ENCODE measurements around the gene ANGPTL8. TPM values are rescaled to one million over a fixed set of nuclear protein-coding genes. Genes with fewer than 3 reads are reported as not detected.

ANGPTL8 gene
- 1.5 TPM in 1 of 2 replicates, not detected in the other for total RNA-seq
- polyA plus RNA-seq, result 0.71 and 1.7 TPM in 2 replicates

DNA sequence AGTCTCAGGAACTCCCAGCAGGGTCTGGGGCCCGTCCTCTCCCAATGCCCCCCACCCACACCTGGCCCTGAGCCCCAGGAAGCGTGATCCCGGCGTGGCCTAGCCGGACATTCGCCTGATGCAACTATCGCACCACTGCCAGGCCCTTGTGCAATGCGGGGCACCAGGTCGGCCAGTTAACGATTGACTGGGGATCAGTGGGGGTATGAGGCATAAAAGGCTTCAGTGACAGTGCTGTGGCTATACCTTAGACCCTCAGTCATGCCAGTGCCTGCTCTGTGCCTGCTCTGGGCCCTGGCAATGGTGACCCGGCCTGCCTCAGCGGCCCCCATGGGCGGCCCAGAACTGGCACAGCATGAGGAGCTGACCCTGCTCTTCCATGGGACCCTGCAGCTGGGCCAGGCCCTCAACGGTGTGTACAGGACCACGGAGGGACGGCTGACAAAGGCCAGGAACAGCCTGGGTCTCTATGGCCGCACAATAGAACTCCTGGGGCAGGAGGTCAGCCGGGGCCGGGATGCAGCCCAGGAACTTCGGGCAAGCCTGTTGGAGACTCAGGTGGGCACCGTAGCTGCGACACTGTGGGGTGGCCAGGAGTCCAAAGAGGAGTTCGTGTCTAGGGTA lies at the start of gene ANGPTL8:
ANGPTL8 (plus strand) TSS at position 243 of the 624 bp plus-strand sequence; CDS start at position 262, 19 bp downstream.
- Histone ChIP-seq H3K36me3 (no peaks in the 10 kb centered on the region), H3K27me3 (no peaks in the 10 kb centered on the region), H3K4me1 (ENCODE audit: low read depth) (no peaks in the 10 kb centered on the region), H3K27ac (no peak within 1 kb of the TSS), H3K9me3 (ENCODE audit: low read depth) (no peaks in the 10 kb centered on the region), H3K4me3 (no peak within 1 kb of the TSS)
- TF ChIP-seq, protein P1, sequence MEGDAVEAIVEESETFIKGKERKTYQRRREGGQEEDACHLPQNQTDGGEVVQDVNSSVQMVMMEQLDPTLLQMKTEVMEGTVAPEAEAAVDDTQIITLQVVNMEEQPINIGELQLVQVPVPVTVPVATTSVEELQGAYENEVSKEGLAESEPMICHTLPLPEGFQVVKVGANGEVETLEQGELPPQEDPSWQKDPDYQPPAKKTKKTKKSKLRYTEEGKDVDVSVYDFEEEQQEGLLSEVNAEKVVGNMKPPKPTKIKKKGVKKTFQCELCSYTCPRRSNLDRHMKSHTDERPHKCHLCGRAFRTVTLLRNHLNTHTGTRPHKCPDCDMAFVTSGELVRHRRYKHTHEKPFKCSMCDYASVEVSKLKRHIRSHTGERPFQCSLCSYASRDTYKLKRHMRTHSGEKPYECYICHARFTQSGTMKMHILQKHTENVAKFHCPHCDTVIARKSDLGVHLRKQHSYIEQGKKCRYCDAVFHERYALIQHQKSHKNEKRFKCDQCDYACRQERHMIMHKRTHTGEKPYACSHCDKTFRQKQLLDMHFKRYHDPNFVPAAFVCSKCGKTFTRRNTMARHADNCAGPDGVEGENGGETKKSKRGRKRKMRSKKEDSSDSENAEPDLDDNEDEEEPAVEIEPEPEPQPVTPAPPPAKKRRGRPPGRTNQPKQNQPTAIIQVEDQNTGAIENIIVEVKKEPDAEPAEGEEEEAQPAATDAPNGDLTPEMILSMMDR (IDR thresholded peaks at IDR 0.05; ENCODE audit: low read depth, low read length), result no peak
- no peak for DNase-seq (ENCODE audit: low read depth in 1 of 2, low spot score in 1 of 2)

DNA sequence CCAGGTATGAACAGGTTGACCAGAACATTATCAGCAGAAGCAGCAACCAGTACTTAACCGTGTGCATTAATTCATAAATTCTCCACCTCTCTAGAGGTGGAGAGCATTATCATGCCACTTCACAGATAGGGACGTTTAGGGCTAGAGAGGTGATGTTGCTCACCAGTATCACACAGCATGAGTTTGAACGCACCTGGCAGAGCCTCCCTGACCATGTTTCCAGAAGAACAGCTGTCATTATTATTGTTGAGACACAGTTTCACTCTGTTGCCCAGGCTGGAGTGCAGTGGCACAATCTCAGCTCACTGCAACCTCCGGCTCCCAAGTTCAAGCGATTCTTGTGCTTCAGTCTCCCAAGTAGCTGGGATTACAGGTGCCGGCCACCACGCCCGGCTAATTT lies 48.9 kb upstream of the ANGPTL8 start:
- Histone ChIP-seq H3K36me3 (peaks cover 3% of the 10 kb centered on the region), H3K4me3 (no peak overlapping the region), H3K4me1 (ENCODE audit: low read depth) (no peaks in the 10 kb centered on the region), H3K27ac (no peak overlapping the region), H3K27me3 (no peaks in the 10 kb centered on the region), H3K9me3 (ENCODE audit: low read depth) (no peaks in the 10 kb centered on the region)
- TF ChIP-seq, protein P1 (IDR thresholded peaks at IDR 0.05; ENCODE audit: low read depth, low read length), result no peak
- no peak for DNase-seq (ENCODE audit: low read depth in 1 of 2, low spot score in 1 of 2)

GRCh38 chr19:11191273-11191755 lies 48.1 kb upstream of the ANGPTL8 start:
- TF ChIP-seq, protein P1 (IDR thresholded peaks at IDR 0.05; ENCODE audit: low read depth, low read length), result no peak
- no peak overlapping the region for H3K4me3 ChIP-seq
- no peaks in the 10 kb centered on the region for H3K27me3 ChIP-seq
- peak in 1 of 2 donors; percentile 62 for DNase-seq (ENCODE audit: low read depth in 1 of 2, low spot score in 1 of 2)
- peaks cover 3% of the 10 kb centered on the region for H3K36me3 ChIP-seq
- no peaks in the 10 kb centered on the region for H3K4me1 ChIP-seq (ENCODE audit: low read depth)
- H3K27ac ChIP-seq, result no peak overlapping the region
- no peaks in the 10 kb centered on the region for H3K9me3 ChIP-seq (ENCODE audit: low read depth)

- DNase-seq (ENCODE audit: low read depth in 1 of 2, low spot score in 1 of 2), result no peak
- TF ChIP-seq, protein P1 (IDR thresholded peaks at IDR 0.05; ENCODE audit: low read depth, low read length), result no peak
- H3K27me3 ChIP-seq, result no peaks in the 10 kb centered on the region
- H3K9me3 ChIP-seq (ENCODE audit: low read depth), result no peaks in the 10 kb centered on the region
- peaks cover 3% of the 10 kb centered on the region for H3K36me3 ChIP-seq
- H3K4me1 ChIP-seq (ENCODE audit: low read depth), result no peaks in the 10 kb centered on the region
- no peak overlapping the region for H3K4me3 ChIP-seq
- no peak overlapping the region for H3K27ac ChIP-seq
Observed at GRCh38 chr19:11191934-11192333, 47.5 kb upstream of the ANGPTL8 start.

- no peak overlapping the region for H3K4me3 ChIP-seq
- peaks cover 3% of the 10 kb centered on the region for H3K36me3 ChIP-seq
- no peak for DNase-seq (ENCODE audit: low read depth in 1 of 2, low spot score in 1 of 2)
- no peak overlapping the region for H3K27ac ChIP-seq
- no peaks in the 10 kb centered on the region for H3K27me3 ChIP-seq
- H3K9me3 ChIP-seq (ENCODE audit: low read depth), result no peaks in the 10 kb centered on the region
- TF ChIP-seq, protein P1 (IDR thresholded peaks at IDR 0.05; ENCODE audit: low read depth, low read length), result no peak
- H3K4me1 ChIP-seq (ENCODE audit: low read depth), result no peaks in the 10 kb centered on the region
Observed at GRCh38 chr19:11192957-11193939, 46.2 kb upstream of the ANGPTL8 start.
